GM23248 (cell line): ENCODE data around the gene IL6. TPM values are rescaled to one million over a fixed set of nuclear protein-coding genes. Genes with fewer than 3 reads are reported as not detected.

Experiments used
- DNase-seq: peaks from one replicate; pipeline ENCODE4 v3.0.0-alpha.2; 2015
- H2AFZ ChIP-seq: fragments of 200-600 bp; sonication (generic); 2 replicates; pipeline ENCODE4 v1.6.1; 2016; ENCODE audit warnings: antibody characterized with exemption
- H3F3A ChIP-seq: fragments of 200-600 bp; sonication (generic); 2 replicates; pipeline ENCODE4 v1.6.1; 2016; ENCODE audit warnings: mild to moderate bottlenecking, antibody characterized with exemption, mixed run types; ENCODE audit not compliant: insufficient read depth
- H3K27ac ChIP-seq: fragments of 200-600 bp; sonication (generic); 2 replicates; pipeline ENCODE4 v1.5.1; 2016; ENCODE audit warnings: mild to moderate bottlenecking
- H3K27me3 ChIP-seq: fragments of 200-600 bp; sonication (generic); replicated peaks from 2 replicates; pipeline ENCODE4 v1.6.1; 2016; ENCODE audit warnings: mild to moderate bottlenecking; ENCODE audit not compliant: insufficient read depth
- H3K36me3 ChIP-seq: fragments of 200-600 bp; sonication (generic); 2 replicates; pipeline ENCODE4 v1.6.1; 2016; ENCODE audit warnings: low read depth, mild to moderate bottlenecking
- H3K4me1 ChIP-seq: fragments of 200-600 bp; sonication (generic); 2 replicates; pipeline ENCODE4 v1.6.1; 2016; ENCODE audit warnings: mild to moderate bottlenecking; ENCODE audit not compliant: insufficient read depth
- H3K4me2 ChIP-seq: fragments of 200-600 bp; sonication (generic); one replicate; pipeline ENCODE4 v1.6.1; 2016; ENCODE audit warnings: mild to moderate bottlenecking; ENCODE audit not compliant: unreplicated experiment
- H3K4me3 ChIP-seq: fragments of 200-600 bp; sonication (generic); 2 replicates; pipeline ENCODE4 v1.5.1; 2016; ENCODE audit warnings: mild to moderate bottlenecking
- H3K79me2 ChIP-seq: fragments of 200-600 bp; sonication (generic); 2 replicates; pipeline ENCODE4 v1.6.1; 2016; ENCODE audit warnings: mild to moderate bottlenecking; ENCODE audit not compliant: insufficient read depth
- H3K9ac ChIP-seq: fragments of 200-600 bp; sonication (generic); 2 replicates; pipeline ENCODE4 v1.6.1; 2016; ENCODE audit warnings: mild to moderate bottlenecking
- H3K9me2 ChIP-seq: fragments of 200-600 bp; sonication (generic); 2 replicates; pipeline ENCODE4 v1.6.1; 2016; ENCODE audit warnings: mixed run types, mild to moderate bottlenecking, moderate library complexity; ENCODE audit not compliant: insufficient read depth
- H3K9me3 ChIP-seq: fragments of 200-600 bp; sonication (generic); one replicate; pipeline ENCODE4 v1.6.1; 2017; ENCODE audit warnings: low read depth
- H4K20me1 ChIP-seq: fragments of 200-600 bp; sonication (generic); 2 replicates; pipeline ENCODE4 v1.6.0; 2016; ENCODE audit not compliant: insufficient read depth
- EZH2 ChIP-seq: fragments of 200-600 bp; sonication (generic); IDR thresholded peaks from 2 replicates; pipeline ENCODE4 v1.6.1; 2018; ENCODE audit warnings: antibody characterized with exemption, mild to moderate bottlenecking; ENCODE audit not compliant: insufficient read depth, poor library complexity, severe bottlenecking
- EZH2phosphoT487 ChIP-seq: fragments of 200-600 bp; sonication (generic); IDR thresholded peaks from 2 replicates; pipeline ENCODE4 v1.6.1; 2018; ENCODE audit warnings: antibody characterized with exemption, moderate library complexity, mild to moderate bottlenecking, low read depth; ENCODE audit not compliant: insufficient read depth
- WGBS, 2 experiments: methylation state at CpG; one replicate each; pipeline ENCODE4 v1.1.6; 2015 to 2017; ENCODE audit warnings: low lambda C conversion rate in 2 of 2, low coverage in 1 of 2; ENCODE audit errors: missing lambda C conversion rate in 2 of 2; 5-methylcytosine and 5-hydroxymethylcytosine counted together
- in situ Hi-C: fragments of 300-500 bp; cut with MboI; formaldehyde crosslinking; loops from 2 replicates; pipeline ENCODE4 v1.15.0; 2020
- polyA plus RNA-seq: library from polyadenylated mRNA; unstranded; fragments of >200 nt; fragmentation: Nextera tagmentation; extraction: Ambion mirVana; gene quantifications from 2 replicates; pipeline ENCODE4 v1.2.1, GENCODE V29; 2016
- total RNA-seq: library from RNA; depleted of rRNA; stranded (reverse); fragments of >200 nt; shearing (Covaris generic); gene quantifications from 2 replicates; pipeline ENCODE4 v1.2.3, GENCODE V29; 2014

The IL6 gene
- total and polyA plus RNA-seq, 2 experiments from 2014 or later, result 18.7 to 30.6 TPM

DNA sequence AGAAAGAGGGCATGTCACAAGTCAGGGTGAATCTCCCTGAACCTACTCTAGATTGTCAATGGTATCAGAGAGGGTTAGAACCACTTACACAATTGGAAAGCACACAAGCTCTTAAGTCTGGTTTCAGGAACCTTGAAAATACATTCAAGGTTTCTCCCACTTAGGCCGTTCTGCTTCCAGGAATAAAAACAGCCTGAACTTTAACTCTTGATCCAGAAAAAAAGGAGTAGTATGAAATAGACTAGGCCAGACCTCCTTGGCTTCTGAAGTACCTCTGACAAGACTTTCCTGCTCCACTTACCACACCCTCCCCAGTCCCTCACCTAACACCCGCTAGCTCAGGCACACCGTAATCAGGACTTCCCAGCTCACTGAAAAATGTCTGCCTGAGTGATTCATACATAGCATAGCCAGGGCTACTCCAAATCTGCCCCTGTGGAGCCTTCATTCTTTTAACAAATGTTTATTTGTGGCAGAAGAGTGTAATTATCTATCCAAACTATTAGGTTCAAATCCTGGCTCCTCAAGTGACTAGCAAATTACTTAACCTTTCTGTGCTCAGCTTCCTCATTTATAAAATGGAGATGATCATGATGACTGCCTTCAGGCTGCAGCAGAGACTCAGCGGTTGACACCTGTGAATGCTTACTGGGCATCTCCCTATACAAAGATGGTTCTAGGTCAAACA, 30.3 kb upstream of the IL6 start:
- no peak for DNase-seq
- no peaks in the 10 kb centered on the region for H3K9me3 ChIP-seq
- no peak overlapping the region for H3K9ac ChIP-seq
- no peak overlapping the region for H3K4me2 ChIP-seq
- TF ChIP-seq EZH2phosphoT487 (no peak), EZH2 (no peak)
- H3K27me3 ChIP-seq, result no peaks in the 10 kb centered on the region
- H2AFZ ChIP-seq, result no peak overlapping the region
- H3K4me1 ChIP-seq, result peaks cover 7% of the 10 kb centered on the region
- 98 to 99% methylated on average over 4 of the region's 4 CpGs for WGBS, 2 experiments
- H3K36me3 ChIP-seq, result no peaks in the 10 kb centered on the region
- H3K79me2 ChIP-seq, result no peaks in the 10 kb centered on the region
- no peaks in the 10 kb centered on the region for H3K9me2 ChIP-seq
- no peaks in the 10 kb centered on the region for H3F3A ChIP-seq
- no peak overlapping the region for H3K27ac ChIP-seq
- no peak overlapping the region for H3K4me3 ChIP-seq
- no peaks in the 10 kb centered on the region for H4K20me1 ChIP-seq
- in situ Hi-C loops, result no loop called here

DNA sequence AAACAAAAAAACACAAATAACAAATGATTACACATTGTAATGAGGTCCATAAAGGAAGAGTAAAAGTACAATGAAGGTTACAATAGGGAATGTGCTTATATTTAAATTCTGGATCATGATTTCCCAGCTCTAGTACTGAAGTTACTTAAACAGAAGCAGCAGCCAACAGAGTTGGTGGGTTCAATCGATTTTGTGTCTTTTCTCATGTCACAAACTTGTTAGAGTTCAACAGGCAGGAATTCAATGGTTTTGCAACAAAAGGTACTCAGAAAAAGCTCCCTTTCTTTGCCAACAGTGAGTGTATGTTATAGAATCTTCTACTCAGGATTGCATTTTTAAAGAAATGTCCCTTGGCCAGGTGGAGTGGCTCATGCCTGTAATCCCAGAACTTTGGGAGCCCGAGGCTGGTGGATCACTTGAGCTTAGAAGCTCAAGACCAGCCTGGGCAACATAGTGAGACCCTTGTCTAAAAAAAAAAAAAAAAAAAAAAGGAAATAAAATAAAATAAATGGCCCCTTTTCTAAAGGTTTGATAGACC, 29.6 kb upstream of the IL6 start:
- in situ Hi-C loops, result no loop called here
- Histone ChIP-seq H3K4me2 (no peak overlapping the region), H3F3A (no peaks in the 10 kb centered on the region), H3K27me3 (no peaks in the 10 kb centered on the region), H3K27ac (no peak overlapping the region), H2AFZ (no peak overlapping the region), H3K9me3 (no peaks in the 10 kb centered on the region), H4K20me1 (no peaks in the 10 kb centered on the region), H3K79me2 (no peaks in the 10 kb centered on the region), H3K9me2 (no peaks in the 10 kb centered on the region), H3K36me3 (no peaks in the 10 kb centered on the region), H3K4me3 (no peak overlapping the region), H3K9ac (no peak overlapping the region), H3K4me1 (peaks cover 7% of the 10 kb centered on the region)
- TF ChIP-seq EZH2 (no peak), EZH2phosphoT487 (no peak)
- no peak for DNase-seq
- WGBS, 2 experiments, result 70 to 89% methylated on average over 2 of the region's 2 CpGs

DNA sequence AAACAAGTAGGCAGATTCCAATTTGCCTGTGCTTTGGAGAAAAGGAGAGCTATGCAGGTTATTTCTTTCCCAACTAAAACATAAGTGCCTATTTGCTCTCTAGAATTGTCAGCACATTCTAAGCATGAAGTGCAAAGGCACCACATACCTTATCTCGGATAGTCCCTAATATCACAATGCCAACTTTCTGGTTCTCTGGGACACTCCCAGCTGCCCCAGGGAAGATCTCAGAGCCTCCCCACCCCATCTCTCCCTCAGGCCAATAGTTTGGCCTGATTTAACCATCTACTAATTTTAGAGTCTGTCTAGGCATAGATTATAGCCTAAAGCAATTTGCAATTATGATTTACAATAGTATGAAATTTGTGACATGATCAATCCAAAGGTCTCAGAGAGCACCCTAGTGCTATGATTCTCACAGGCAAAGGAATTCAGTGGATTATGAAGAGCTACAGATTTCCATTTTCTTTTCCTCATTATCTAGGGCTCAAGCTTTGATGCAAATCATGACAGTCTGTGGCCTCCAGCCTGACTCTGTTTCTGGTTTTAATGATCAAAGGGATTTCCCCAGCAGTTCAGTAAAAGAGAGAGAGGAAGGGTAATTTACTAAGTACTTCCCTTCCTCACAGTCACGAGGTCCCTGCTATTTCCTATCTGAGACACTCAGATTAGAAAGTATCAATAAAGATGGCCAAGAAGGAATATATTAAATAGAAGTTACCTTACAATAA, 29.0 kb upstream of the IL6 start:
- no peak overlapping the region for H3K4me2 ChIP-seq
- TF ChIP-seq EZH2 (no peak), EZH2phosphoT487 (no peak)
- H4K20me1 ChIP-seq, result no peaks in the 10 kb centered on the region
- no peak overlapping the region for H3K9ac ChIP-seq
- H3K9me3 ChIP-seq, result no peaks in the 10 kb centered on the region
- no peak overlapping the region for H3K27ac ChIP-seq
- no peaks in the 10 kb centered on the region for H3K9me2 ChIP-seq
- H3K27me3 ChIP-seq, result no peaks in the 10 kb centered on the region
- in situ Hi-C loops, result no loop called here
- WGBS, 2 experiments, result 81 to 88% methylated on average over 2 of the region's 2 CpGs
- DNase-seq, result no peak
- H3K36me3 ChIP-seq, result no peaks in the 10 kb centered on the region
- H2AFZ ChIP-seq, result no peak overlapping the region
- peaks cover 12% of the 10 kb centered on the region for H3K4me1 ChIP-seq
- H3F3A ChIP-seq, result peaks cover 3% of the 10 kb centered on the region; the same call in 1 of the 2 replicates
- no peak overlapping the region for H3K4me3 ChIP-seq
- H3K79me2 ChIP-seq, result no peaks in the 10 kb centered on the region

DNA sequence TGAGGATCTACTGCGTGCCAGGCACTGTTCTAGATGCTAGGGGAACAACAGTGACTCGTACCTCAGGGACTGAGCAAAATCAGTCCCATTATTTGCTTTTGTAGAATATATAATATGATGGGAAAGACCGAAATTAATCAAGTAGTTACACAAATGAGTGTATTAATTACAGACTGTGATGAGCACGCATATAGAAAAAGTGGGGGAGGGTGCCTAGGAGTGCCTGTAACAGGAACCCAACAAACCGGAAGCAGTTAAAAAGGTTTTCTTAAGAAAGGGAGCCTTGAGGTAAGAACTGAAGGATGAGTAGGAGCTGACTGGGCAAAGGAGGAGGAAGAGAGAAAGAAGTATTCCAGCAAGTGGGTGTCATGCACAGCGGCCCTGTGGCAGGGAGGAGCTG, 28.2 kb upstream of the IL6 start:
- WGBS, 2 experiments, result 87 to 93% methylated on average over 6 of the region's 6 CpGs
- in situ Hi-C loops, result no loop called here
- Histone ChIP-seq H3K27me3 (no peaks in the 10 kb centered on the region), H3K4me1 (peaks cover 13% of the 10 kb centered on the region), H3K9me3 (no peaks in the 10 kb centered on the region), H3K9ac (no peak overlapping the region), H3K4me3 (no peak overlapping the region), H2AFZ (no peak overlapping the region), H3F3A (peaks cover 3% of the 10 kb centered on the region; the same call in 1 of the 2 replicates), H4K20me1 (no peaks in the 10 kb centered on the region), H3K27ac (no peak overlapping the region), H3K4me2 (no peak overlapping the region), H3K36me3 (no peaks in the 10 kb centered on the region), H3K9me2 (no peaks in the 10 kb centered on the region), H3K79me2 (no peaks in the 10 kb centered on the region)
- DNase-seq, result no peak
- TF ChIP-seq EZH2 (no peak), EZH2phosphoT487 (no peak)
